ENCODE measurements around the gene AKT1S1. TPM values are rescaled to one million over a fixed set of nuclear protein-coding genes. Genes with fewer than 3 reads are reported as not detected.

Gene AKT1S1
- total RNA-seq, 1 donor: 14.4 TPM

DNA sequence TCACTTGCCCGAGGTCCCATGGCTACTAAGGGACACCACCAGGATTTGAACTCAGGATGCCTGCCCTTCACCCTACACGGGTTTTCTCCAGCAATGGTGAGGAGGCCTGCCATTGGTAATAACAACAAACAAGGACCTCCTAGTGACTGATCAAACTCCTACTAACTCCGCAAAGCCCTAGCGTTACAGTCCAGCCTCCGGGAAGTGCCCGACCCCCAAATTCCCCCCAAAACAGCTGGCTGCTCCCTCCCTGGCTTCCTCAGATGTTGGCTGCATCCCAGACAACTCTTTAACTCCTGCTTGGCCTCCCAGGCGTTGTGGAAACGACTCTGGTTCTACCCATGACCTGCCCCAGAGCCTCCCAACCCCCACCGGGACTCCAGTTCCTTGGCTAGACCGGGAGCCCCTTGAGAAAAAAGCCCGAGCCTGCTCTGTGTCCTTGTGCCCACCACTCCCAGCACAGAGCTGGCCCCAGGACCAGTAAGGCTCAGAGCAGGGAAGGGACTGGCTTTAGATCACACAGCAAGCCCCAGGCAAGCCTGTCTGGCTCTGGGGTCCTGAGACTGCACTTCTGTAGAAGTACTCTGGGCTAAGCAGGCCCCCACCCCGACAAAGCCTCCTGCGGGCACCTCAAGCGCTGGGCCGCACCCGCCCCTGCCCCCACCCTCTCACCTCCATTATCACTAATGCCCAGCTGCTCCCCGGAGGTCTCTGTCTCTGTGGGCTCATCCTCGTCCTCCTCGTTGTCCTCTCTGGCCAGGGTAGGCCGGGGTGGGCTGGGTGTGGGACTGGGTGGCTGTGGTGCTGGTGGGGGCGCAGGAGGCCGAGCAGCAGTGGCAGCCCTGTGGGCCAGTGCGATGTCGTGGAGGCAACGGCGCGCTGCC lies 4.7 kb downstream of the AKT1S1 start:
- no peak for TF ChIP-seq CTCF (IDR thresholded peaks at IDR 0.05; ENCODE audit: insufficient read depth, low read length)
- DNase-seq (ENCODE audit: low read depth): no peak
- no peak overlapping the region for H3K4me3 ChIP-seq (ENCODE audit: low read depth, low read length)

- no peak for TF ChIP-seq CTCF (IDR thresholded peaks at IDR 0.05; ENCODE audit: insufficient read depth, low read length)
- no peak for DNase-seq (ENCODE audit: low read depth)
- no peak overlapping the region for H3K4me3 ChIP-seq (ENCODE audit: low read depth, low read length)
These were observed 5.7 kb downstream of the AKT1S1 start for GRCh38 chr19:49871349-49871985.

- H3K4me3 ChIP-seq (ENCODE audit: low read depth, low read length): peak overlapping the region; percentile 66
- TF ChIP-seq CTCF (IDR thresholded peaks at IDR 0.05; ENCODE audit: insufficient read depth, low read length): no peak
- no peak for DNase-seq (ENCODE audit: low read depth)
These were observed 6.8 kb downstream of the AKT1S1 start for GRCh38 chr19:49870309-49870901.

- peak; percentile 100 for DNase-seq (ENCODE audit: low read depth)
- TF ChIP-seq CTCF (IDR thresholded peaks at IDR 0.05; ENCODE audit: insufficient read depth, low read length): peak; percentile 2
- peak overlapping the region; percentile 66 for H3K4me3 ChIP-seq (ENCODE audit: low read depth, low read length)
These were observed 7.5 kb downstream of the AKT1S1 start for GRCh38 chr19:49869484-49870308.

GRCh38 chr19:49869009-49869483 lies 8.1 kb downstream of the AKT1S1 start:
- DNase-seq (ENCODE audit: low read depth): no peak
- TF ChIP-seq CTCF (IDR thresholded peaks at IDR 0.05; ENCODE audit: insufficient read depth, low read length): no peak
- peak overlapping the region; percentile 58 for H3K4me3 ChIP-seq (ENCODE audit: low read depth, low read length)
